T47D (cell line): ENCODE results near the gene GALP.
"Not testable (repeated sequence)": the region's sequence is repeated elsewhere in the genome, so short reads cannot be mapped to it uniquely, and the experiment has no call there.

Source experiments
- DNase-seq, 2 experiments: peaks; one replicate each; pipeline versions ENCODE4 v3.0.0 to v3.0.0-alpha.2; 2011 to 2012; ENCODE audit warnings: low read depth in 1 of 2, low spot score in 1 of 2
- JUND ChIP-seq: IDR thresholded peaks from 2 replicates; pipeline ENCODE4 v1.6.1; 2012; ENCODE audit warnings: low read depth
- in situ Hi-C: cut with HindIII; loops from 2 replicates; pipeline ENCODE4 v1.10.0; 2016; ENCODE audit warnings: low sequenced_read_pairs, low pct_unique_long_range_greater_than_20kb

The GALP gene

DNA sequence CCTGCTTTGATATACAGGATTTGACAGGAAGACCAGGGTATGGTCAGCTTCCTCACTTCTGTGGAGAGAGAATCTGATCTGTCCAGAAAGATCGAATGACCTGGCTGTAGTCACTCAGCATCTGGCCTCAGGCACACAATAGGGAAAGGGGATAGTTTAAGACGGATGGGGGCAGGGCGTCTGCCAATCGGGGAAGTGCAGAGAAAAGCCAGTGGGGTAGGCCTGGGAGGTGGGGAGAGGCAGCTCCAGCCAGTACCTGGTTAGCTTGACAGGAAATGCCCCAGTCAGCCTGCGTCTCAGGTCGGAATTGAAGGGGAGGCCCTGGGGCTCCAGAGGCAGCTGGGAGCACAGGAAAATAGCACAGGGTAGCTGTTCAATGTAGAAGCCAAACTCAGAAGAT is 22.3 kb upstream of the GALP start:
- in situ Hi-C loops = no loop called here
- DNase-seq = no peak
- no peak for TF ChIP-seq JUND

DNA sequence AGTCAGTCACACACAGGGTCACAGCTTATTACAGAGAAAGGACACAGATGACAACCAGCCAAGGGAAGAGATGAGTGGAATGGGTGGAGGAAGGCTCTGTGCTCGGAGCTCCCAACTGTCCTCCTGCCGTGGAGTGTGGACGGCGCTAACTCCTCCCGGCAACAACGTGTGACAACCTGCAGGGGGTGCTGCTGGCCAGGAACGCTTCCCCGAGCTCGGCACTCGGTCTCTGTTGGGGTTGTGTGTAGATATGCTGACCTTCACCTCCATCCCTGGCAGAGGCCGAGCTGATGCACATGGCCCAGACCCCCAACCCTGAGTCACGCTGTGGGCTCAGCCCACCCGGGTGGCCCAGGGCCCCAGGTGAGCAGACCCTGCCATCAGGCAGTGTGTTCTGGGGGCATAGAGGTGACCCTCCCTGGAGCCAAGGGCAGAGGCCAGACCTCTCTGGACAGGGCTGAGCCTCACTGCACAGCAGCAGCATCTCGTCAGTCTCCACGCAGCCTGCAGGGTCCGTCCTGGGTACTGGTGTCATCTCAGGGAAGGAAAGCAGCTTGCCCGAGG is 20.6 kb upstream of the GALP start:
- no peak for DNase-seq
- TF ChIP-seq JUND = no peak
- in situ Hi-C loops = no loop called here

DNA sequence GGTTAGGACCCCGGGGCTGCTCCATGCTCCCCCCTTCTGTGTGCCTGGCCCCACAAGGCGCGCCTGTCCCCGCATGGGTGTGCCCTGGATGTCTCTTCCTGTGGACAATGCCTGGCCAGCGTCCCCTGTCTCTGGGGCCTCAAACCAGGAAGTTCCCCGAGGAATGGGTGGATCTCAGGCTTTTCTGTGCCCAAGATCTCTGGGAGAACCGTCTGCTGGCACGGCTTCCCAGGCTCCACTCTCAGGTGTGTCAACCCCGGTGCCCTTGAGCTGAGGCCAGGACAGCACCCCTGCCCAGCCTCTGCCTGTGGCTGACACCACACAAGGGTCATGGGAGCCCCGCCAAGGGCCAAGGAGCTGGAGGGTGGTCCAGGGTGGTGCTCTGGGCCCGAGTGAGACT is 19.0 kb upstream of the GALP start:
- no peak for DNase-seq
- in situ Hi-C loops = no loop called here
- TF ChIP-seq JUND = no peak

DNA sequence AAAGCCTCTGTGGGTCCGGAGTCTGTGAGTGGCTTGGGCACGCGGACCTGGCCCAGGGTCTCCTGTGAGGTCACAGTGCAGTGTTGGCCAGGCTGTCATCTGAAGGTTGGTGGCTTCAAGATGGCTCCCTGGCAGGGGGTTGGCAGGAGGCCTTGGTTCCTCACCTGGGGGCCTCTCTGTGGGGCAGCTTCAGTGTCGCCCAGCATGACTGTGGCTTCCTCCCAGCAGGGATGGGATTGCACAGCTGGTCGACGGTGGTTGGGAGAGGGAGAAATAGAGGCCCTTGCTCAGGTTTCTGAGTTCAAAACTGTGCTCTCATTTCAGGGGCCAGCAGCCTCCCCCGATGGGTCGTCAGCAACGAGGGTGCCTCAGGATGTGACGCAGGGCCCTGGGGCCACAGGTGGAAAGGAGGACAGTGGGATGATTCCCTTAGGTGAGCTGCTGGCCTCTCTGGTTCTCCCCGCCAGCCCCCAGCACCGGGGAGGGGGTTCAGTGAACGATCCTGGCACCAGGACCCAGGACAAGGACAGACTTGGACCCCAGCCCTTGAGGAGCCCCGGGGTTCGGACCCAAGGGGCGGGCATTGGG is 17.5 kb upstream of the GALP start:
- in situ Hi-C loops = no loop called here
- no peak for TF ChIP-seq JUND
- DNase-seq = no peak

DNA sequence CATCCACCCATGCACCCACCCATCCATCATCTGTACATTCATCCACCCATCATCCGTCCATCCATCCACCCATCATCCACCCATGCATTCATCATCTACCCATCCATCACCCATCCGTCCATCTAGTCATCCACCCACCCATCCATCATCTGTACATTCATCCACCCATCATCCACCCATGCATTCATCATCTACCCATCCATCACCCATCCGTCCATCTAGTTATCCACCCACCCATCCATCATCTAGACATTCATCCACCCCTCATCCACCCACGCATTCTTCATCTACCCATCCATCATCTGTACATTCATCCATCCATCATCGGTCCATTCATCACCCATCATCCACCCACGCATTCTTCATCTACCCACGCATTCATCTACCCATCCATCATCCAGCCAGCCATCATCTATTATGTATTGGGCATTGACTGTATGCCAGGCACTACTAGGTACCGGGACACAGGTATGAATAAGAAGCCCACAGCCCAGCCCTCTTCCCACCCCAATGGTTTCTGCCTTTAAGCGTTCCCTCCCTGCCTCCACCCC is 16.7 kb upstream of the GALP start:
- no peak for DNase-seq
- TF ChIP-seq JUND = no peak
- in situ Hi-C loops = no loop called here

DNA sequence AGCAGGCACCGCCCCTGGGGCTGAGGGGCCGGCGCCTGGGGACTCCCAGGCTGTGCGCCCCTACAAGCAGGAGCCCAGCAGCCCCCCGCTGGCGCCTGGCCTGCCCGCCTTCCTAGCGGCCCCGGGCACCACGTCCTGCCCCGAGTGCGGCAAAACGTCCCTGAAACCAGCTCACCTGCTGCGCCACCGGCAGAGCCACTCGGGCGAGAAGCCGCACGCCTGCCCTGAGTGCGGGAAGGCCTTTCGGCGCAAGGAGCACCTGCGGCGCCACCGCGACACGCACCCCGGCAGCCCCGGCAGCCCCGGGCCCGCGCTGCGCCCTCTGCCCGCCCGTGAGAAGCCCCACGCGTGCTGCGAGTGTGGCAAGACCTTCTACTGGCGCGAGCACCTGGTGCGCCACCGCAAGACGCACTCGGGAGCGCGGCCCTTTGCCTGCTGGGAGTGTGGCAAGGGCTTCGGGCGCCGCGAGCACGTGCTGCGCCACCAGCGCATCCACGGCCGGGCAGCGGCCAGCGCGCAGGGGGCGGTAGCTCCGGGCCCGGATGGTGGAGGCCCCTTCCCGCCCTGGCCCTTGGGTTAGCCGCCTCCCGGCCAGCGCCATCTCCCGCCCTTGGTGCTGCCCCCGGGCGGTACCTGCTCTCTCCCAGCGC is 16.1 kb upstream of the GALP start:
- no peak for TF ChIP-seq JUND
- in situ Hi-C loops = no loop called here
- no peak for DNase-seq

DNA sequence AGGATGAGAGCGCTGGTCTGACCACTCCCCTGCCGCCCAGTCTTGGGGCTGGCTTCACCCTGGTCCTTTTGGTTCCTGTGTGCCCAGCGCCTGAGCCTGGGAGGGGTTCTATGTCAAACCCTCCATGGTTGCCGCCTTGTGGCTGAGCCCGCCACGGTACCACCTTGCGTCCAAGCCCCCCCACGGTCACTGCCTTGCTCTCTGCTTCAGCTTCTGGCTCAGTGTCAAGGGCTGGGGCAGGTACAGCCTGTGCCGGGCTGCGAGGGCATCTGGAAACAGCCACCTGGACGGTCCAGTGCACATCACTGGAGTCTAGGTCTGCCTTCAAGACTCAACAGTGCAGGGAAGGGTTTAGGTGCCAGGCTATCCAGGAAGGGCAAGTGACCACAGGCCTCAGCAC is 14.3 kb upstream of the GALP start:
- in situ Hi-C loops = no loop called here
- no peak for DNase-seq
- no peak for TF ChIP-seq JUND

DNA sequence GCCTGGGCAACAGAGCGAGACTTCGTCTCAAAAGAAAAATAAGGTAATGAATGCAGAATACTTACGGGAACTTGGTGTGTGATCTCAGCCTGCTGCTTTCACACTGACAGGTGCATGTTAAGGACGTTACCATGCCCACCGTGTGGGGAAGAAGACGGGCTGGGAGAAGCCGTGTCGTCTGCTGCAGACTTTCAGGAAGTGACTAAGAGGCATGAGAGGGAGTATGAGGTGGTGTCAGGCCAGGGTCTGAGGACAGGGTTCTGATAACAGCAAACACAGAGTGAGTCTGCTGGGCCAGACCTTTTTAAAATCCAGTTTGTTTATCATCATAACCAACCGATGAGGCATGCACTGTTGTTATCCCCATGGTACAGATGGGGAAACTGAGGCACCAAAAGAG is 13.6 kb upstream of the GALP start:
- no peak for TF ChIP-seq JUND
- DNase-seq = no peak
- in situ Hi-C loops = no loop called here

DNA sequence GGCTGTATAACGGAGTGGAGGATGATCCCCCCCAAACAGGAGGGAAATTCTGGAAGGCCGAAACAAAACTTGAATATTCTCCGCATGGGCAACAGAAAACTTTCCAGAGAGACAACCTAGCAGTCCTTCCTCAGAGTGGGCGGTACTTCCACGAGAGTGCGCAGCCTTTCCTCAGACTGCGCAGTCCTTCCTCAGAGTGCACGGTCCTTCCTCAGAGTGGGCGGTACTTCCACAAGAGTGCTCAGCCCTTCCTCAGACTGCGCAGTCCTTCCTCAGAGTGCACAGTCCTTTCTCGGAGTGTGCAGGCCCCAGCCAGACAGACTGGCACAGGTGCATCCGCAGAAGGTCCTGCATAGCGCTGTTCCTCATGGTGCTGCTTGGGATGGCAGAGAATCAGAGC is 12.7 kb upstream of the GALP start:
- in situ Hi-C loops = no loop called here

DNA sequence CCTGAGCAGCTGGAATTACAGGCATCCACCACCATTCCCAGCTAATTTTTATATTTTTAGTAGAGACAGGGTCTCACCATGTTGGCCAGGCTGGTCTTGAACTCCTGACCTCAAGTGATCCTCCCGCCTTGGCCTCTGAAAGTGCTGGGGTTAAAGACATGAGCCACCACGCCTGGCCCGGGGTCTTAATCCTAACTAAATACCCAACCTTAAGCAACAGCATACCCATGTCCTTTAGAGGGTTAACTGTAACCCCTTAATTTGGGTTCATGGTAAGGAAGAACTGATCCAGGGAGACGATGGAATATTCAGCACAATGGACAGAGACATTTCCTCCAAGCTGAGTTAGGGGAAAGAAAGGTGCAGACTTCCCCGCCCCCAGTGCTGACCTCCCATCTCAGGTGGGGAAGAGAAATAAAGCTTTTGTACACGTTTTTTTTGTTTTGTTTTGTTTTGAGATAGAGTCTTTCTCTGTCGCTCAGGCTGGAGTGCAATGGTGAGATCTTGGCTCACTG is 8.7 kb upstream of the GALP start:
- TF ChIP-seq JUND = no peak
- peak; percentile 46 to 63 for DNase-seq

More for the DNA sequence above, 12.7 kb upstream of the GALP start:
- no peak for TF ChIP-seq JUND
- DNase-seq = no peak

DNA sequence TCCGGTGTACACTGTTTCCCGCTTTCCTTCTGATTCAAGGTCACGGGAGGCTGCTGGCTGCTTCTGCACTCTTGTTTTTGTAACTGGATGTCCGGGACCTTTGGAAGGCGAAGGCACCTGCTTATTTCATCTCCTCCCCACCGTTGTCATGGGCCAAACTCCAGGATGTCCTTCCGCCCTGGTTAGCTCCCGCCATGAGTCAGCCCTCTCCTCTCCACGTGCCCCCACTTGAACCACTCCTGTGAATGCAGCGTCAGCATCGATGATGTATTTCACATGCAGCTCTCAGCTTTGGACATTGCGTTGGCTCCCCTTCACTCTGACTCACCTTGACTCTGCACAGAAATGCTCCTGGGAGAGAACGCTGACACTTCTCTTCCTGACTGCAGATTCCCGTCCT is 5.5 kb upstream of the GALP start:
- in situ Hi-C loops = no loop called here
- no peak for DNase-seq
- no peak for TF ChIP-seq JUND

More for the DNA sequence above, 8.7 kb upstream of the GALP start:
- in situ Hi-C loops = no loop called here

DNA sequence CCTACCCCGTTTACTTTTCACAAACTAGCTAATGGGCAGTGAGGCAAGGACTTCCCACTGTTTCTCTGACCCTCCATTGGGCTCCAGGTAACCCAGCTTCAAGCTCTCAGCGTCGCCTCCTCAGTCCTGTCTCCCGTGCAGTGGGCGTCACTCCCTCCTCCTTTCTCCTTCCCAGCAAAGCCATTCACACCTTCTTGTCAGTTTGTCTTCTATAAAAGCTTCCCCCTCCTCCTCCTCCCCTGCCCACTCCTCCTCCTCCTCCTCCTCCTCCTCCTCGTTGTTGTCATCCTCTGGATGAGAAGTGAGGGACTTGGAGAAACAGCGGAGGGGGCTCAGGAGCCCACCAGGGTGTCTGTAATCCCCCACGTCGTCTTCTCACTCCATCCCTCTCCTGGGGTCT is 1.7 kb upstream of the GALP start:
- no peak for DNase-seq
- in situ Hi-C loops = no loop called here
- no peak for TF ChIP-seq JUND

DNA sequence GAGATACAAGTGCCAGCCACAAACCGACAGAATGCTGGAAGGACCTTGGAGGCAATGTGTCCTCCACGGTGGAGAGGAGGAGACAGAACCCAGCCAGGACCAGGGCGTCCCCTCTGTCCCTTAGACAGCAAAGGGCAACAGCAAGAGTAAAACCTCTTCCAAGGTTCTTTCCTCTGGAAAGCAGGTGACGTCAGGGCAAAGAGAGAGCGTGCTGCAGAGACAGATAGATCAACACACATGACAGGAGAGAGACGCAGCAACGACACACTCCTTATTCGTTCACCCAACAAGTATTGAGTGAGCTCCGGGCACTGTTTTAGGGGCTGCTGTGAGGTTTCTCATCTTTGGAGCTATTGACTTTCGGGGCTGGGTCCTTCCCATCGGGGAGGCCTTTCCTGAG is 1.3 kb upstream of the GALP start:
- TF ChIP-seq JUND = no peak
- in situ Hi-C loops = no loop called here
- DNase-seq = no peak

DNA sequence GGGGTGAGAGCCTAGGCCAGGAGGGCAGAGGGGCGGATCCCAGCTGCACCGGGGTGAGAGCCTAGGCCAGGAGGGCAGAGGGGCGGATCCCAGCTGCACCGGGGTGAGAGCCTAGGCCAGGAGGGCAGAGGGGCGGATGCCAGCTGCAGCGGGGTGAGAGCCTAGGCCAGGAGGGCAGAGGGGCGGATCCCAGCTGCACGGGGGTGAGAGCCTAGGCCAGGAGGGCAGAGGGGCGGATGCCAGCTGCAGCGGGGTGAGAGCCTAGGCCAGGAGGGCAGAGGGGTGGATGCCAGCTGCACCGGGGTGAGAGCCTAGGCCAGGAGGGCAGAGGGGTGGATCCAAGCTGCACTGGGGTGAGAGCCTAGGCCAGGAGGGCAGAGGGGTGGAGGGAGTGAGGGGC is 502 bp downstream of the GALP start:
- DNase-seq, in situ Hi-C loops: not testable (repeated sequence)
